Choroid plexus epithelial cell (primary cell): ENCODE results near the gene CLINT1.
"Not testable (repeated sequence)": the region's sequence is repeated elsewhere in the genome, so short reads cannot be mapped to it uniquely, and the experiment has no call there.

Experiments used
- DNase-seq: peaks from one replicate; pipeline ENCODE4 v3.0.0-alpha.2; 2010; ENCODE audit warnings: low read depth
- H3K4me3 ChIP-seq: 2 replicates; pipeline ENCODE4 v1.5.1; 2011; ENCODE audit warnings: low read depth, mild to moderate bottlenecking, control low read depth, low read length, moderate library complexity
- TF ChIP-seq, protein P1 (sequence below): conservative IDR thresholded peaks from 2 replicates; pipeline ENCODE4 v1.5.1; 2011; ENCODE audit warnings: low read depth, mild to moderate bottlenecking, control low read depth, inconsistent platforms, low read length, moderate library complexity

CLINT1 gene

DNA sequence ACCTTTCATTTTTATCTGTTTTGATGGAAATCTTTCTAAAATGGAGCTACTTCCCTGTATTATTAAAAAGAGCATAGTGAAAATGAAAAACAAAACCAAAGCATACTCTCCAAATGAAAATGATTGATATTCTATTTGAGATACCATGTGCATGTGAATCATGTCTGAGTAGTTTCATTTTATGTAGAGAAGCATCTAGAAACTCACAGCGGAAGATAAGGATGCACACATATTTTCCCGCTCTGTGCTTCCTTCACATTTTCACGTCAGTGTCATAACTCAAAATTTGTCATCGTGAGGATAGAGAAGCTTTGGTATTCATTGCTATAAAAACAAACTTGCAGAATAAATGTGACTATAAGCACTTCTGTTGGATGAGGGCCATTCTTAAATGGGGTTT lies 34.0 kb upstream of the CLINT1 start:
- no peak overlapping the region for H3K4me3 ChIP-seq
- TF ChIP-seq, protein P1, sequence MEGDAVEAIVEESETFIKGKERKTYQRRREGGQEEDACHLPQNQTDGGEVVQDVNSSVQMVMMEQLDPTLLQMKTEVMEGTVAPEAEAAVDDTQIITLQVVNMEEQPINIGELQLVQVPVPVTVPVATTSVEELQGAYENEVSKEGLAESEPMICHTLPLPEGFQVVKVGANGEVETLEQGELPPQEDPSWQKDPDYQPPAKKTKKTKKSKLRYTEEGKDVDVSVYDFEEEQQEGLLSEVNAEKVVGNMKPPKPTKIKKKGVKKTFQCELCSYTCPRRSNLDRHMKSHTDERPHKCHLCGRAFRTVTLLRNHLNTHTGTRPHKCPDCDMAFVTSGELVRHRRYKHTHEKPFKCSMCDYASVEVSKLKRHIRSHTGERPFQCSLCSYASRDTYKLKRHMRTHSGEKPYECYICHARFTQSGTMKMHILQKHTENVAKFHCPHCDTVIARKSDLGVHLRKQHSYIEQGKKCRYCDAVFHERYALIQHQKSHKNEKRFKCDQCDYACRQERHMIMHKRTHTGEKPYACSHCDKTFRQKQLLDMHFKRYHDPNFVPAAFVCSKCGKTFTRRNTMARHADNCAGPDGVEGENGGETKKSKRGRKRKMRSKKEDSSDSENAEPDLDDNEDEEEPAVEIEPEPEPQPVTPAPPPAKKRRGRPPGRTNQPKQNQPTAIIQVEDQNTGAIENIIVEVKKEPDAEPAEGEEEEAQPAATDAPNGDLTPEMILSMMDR: no peak
- DNase-seq: no peak

DNA sequence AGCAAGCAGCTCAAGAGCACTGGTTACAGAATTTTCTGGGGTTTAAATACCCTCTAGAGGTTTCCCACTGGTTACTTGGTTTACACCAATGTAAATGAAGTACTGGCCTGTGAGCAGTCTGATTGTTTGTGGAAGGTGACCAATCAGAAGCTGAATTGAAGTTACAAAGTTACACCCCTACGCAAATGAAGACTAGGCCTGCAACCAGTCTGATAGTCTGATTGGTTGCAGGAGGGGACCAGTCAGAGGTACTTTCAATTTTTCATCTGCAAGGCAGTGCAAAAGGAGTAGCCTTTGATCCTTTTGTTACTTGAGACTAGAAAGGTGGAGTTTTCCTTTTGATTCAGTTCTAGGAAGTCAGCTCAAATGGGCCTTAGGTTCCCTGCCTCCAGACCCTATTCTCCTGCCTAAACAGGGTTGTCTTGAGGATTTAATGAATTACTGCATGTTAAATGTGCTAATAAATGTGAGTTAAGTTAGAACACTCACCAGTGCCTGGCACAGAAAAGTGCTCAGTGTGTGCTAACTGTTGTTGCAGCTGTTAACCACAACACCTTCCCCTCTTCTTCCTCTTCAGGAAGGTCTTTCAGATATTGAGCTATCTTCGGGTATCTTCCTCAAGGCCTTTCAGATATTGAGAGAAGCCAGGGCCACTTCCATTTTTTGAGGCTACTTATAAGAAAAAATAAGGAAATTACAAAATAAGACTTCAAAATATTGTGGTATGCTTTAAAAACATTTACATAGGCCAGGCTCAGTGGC lies 32.1 kb upstream of the CLINT1 start:
- TF ChIP-seq, protein P1: no peak
- no peak overlapping the region for H3K4me3 ChIP-seq
- DNase-seq: peak; percentile 12

DNA sequence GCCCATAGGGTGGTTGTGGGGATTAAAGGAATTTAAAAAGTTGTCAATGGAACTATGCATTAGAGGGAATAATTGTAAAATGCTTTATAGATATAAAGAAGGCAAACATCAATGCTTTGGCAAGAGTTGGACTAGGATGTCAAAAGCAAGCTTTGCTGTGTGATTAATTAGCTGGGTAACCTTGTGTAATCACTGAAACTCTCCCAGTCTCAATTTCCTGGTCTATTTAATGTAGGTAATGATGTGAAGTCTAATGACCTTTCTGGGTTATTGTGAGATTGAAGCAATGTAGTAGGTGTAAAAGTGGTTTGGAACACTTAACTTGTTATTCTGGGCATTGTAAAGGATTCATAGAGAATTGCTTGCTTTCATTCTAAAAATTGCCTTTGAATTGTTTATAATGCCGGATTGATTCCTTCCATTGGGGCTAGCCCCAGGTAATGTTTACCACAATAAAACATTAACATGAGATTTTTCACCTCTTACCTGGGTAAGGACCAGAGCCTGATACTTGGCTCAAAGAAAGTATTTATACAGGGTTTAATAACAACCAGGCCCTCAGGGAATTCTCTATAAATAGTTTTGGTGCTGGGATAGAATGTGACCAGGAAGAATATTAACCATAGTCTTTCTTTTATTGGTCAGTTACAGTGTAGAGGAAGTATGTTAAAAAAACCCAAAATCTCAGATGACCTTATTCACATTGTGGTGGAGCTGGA lies 30.0 kb upstream of the CLINT1 start:
- no peak overlapping the region for H3K4me3 ChIP-seq
- DNase-seq: no peak
- TF ChIP-seq, protein P1: no peak

DNA sequence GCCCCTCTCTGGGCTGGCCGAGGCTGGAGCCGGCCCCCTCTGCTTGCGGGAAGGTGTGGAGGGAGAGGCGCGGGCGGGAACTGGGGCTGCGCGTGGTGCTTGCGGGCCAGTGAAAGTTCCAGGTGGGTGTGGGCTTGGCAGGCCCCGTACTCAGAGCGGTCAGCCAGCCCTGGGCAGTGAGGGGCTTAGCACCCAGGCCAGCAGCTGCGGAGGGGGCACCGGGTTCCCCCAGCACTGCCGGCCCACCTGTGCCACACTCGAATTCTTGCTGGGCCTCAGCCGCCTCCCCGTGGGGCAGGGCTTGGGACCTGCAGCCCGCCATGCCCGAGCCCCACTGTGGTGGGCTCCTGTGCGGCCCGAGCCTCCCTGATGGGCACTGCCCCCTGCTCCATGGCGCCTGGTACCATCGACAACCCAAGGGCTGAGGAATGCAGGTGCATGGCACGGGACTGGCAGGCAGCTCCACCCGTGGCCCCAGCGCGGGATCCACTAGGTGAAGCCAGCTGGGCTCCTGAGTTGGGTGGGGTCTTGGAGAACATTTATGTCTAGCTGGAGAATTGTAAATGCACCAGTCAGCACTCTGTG lies 27.9 kb upstream of the CLINT1 start:
- DNase-seq: no peak
- TF ChIP-seq, protein P1: no peak
- H3K4me3 ChIP-seq: no peak overlapping the region

DNA sequence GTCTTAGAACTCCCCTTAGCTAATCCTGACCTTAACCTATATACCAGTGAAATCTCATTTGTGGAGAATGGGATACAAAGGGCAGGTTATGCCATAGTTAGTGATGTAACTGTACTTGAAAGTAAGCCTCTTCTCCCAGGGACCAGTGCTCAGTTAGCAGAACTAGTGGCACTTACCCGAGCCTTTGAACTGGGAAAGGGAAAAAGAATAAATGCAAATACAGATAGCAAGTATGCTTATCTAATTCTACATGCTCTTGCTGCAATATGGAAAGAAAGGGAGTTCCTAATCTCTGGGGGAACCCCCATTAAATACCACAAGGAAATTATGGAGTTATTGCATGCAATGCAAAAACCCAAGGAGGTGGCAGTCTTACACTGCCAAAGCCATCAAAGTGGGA lies 26.1 kb upstream of the CLINT1 start:
- not testable (repeated sequence) for DNase-seq, H3K4me3 ChIP-seq

DNA sequence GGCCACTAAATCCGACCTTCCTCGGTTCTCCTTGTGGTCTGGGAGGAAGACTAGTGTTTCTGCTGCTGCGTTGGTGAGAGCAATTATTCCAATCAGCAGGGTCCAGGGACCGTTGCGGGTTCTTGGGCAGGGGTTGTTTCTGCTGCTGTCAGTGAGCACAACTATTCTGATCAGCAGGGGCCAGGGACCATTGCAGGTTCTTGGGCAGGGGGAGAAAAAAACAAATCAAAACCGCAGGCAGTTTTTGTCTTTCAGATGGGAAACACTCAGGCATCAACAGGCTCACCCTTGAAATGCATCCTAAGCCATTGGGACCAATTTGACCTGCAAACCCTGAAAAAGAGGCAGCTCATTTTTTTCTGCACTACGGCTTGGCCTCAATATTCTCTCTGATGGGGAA lies 22.6 kb upstream of the CLINT1 start:
- H3K4me3 ChIP-seq, DNase-seq: not testable (repeated sequence)

DNA sequence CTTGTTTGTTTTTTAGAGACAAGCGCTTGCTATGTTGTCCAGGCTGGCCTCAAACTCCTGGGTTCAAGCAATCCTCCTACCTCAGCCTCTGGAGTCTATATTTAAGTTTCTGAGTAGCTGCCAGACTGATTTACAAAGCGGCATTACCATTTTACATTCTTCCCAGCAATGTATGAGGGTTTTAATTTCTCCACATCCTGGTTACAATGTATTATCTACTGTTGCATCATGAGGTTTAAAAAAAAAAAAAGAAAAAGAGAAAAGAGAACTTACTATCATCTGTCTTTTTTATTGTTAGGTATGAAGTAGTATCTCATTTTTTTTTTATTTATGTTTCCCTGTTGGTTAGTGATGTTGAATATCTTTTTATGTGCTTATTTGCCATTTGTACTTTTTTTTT lies 18.9 kb upstream of the CLINT1 start:
- no peak overlapping the region for H3K4me3 ChIP-seq
- DNase-seq: peak; percentile 22
- TF ChIP-seq, protein P1: no peak

DNA sequence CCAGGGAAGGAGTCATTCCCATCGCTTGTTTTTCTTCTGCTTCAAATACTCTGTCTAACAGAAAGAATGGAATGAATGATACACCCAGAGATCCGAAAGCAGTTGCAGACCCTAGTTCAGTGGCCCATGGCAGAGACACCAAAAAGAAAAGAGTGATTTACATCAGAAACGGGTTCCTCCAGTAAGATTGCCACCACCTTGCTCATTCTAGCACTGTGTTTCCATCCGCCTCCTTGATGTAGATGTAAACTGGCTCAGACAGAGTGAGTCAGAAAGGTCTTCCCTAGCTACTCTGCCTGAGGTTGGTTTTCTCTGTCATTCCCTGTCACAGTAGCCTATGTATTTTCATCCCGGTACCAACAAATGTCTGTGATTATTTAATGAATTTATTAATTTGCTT lies 15.9 kb upstream of the CLINT1 start:
- no peak for DNase-seq
- TF ChIP-seq, protein P1: no peak
- H3K4me3 ChIP-seq: no peak overlapping the region
